ENCODE results near the gene MAPK9.

Gene MAPK9

GRCh38 chr5:180201051-180201987 is 90.6 kb downstream of the MAPK9 start:
- DNase-seq: peak; percentile 42

GRCh38 chr5:180199390-180199789 is 92.5 kb downstream of the MAPK9 start:
- DNase-seq: no peak

DNA sequence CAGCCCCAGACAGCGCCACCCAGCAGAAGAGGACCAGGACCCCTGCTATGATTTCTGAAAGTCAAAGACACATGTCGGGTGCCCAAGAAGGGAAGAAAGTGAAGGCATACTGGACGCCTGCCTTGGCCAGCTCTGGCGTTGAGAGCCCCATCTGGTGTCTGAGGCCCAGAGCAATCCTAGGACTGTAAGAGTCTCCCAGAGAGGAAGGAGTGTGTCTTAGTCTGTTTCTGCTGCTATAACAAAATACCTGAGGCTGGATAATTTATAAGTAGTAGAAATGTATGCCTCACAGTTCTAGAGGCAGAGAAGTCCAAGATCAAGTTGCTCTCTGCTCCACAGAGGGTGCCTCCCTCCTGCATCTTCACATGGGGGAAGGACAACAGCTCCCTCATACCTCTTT is 93.7 kb downstream of the MAPK9 start:
- DNase-seq: no peak

GRCh38 chr5:180197016-180197702 is 94.7 kb downstream of the MAPK9 start:
- no peak for DNase-seq

- no peak for DNase-seq
Measured at GRCh38 chr5:180194410-180195345, 97.2 kb downstream of the MAPK9 start.

DNA sequence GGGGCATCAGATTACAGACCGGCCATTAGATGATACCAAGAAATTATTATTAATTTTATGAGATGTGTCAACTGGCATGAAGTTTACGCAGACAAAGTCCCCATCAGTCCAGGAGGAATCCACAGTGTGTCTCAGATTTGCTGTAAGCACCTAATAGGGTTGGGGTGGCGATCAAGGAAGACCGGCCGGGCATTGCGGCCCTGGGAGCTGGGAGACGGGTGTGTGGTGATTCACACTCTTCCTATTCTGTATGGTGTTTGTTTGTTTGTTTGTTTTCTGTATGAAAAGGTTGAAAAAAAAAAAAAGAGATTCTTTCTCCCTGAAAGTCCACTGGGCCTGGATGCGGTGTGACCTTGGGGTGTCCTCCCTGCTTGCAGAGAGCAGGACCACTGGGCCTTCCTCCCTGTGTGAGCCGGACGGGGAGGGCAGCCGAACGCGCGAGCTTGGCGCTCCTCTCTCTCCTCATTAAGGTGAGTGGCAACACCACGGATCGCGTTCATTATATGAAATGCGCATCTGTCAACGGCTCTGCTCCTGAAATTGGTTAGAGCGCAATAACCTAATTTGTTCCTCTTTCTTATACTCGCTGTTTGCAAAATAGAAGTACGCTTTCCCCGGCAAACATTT is 98.0 kb downstream of the MAPK9 start:
- DNase-seq: no peak

GRCh38 chr5:180191716-180192115 is 100.2 kb downstream of the MAPK9 start:
- DNase-seq: no peak

DNA sequence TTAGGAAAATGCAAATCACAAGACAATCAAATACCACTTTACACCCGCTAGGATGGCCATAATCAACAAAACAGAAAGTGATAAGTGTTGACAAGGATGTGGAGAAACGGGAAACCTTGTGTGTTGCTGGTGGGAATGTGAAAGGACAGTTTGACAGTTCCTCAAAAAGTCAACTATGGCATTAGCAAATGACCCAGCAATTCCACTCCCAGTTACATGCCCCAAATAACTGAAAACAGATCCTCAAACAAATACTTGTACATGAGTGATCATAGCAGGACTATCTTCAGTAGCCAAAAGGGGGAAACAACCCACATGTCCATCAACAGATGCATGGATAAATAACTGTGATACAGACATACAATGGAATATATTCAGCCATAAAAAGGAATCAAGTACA is 104.1 kb downstream of the MAPK9 start:
- no peak for DNase-seq

Measured in stimulated activated CD8-positive, alpha-beta memory T cell treated with anti-CD3 and anti-CD28 coated beads, Interleukin-4, amount 100 ng/mL, for 48 hours (primary cell).